ENCODE data around the gene ZWILCH.

Gene ZWILCH

GRCh38 chr15:66474963-66475362, 30.2 kb upstream of the ZWILCH start:
- FAIRE-seq, result no peak
- DNase-seq (ENCODE audit: insufficient read length), result no peak
- TF ChIP-seq POLR2AphosphoS5 (IDR thresholded peaks at IDR 0.05; ENCODE audit: low read depth, low read length) (no peak), TAF1 (IDR thresholded peaks at IDR 0.05; ENCODE audit: borderline replicate concordance, low read depth, low read length) (no peak), POLR2A (IDR thresholded peaks at IDR 0.05; ENCODE audit: low read depth, low read length) (no peak)

GRCh38 chr15:66476535-66476934, 28.6 kb upstream of the ZWILCH start:
- FAIRE-seq, result no peak
- TF ChIP-seq POLR2A (IDR thresholded peaks at IDR 0.05; ENCODE audit: low read depth, low read length), result no peak
- no peak for TF ChIP-seq POLR2AphosphoS5 (IDR thresholded peaks at IDR 0.05; ENCODE audit: low read depth, low read length)
- no peak for TF ChIP-seq TAF1 (IDR thresholded peaks at IDR 0.05; ENCODE audit: borderline replicate concordance, low read depth, low read length)
- DNase-seq (ENCODE audit: insufficient read length), result no peak

- TF ChIP-seq TAF1 (IDR thresholded peaks at IDR 0.05; ENCODE audit: borderline replicate concordance, low read depth, low read length) (no peak), POLR2AphosphoS5 (IDR thresholded peaks at IDR 0.05; ENCODE audit: low read depth, low read length) (no peak), POLR2A (IDR thresholded peaks at IDR 0.05; ENCODE audit: low read depth, low read length) (no peak)
- FAIRE-seq (no peak), DNase-seq (ENCODE audit: insufficient read length) (no peak)
Measured at GRCh38 chr15:66477011-66477410, 28.1 kb upstream of the ZWILCH start.

GRCh38 chr15:66480267-66480666, 24.9 kb upstream of the ZWILCH start:
- TF ChIP-seq POLR2AphosphoS5 (IDR thresholded peaks at IDR 0.05; ENCODE audit: low read depth, low read length) (no peak), POLR2A (IDR thresholded peaks at IDR 0.05; ENCODE audit: low read depth, low read length) (no peak), TAF1 (IDR thresholded peaks at IDR 0.05; ENCODE audit: borderline replicate concordance, low read depth, low read length) (no peak)
- DNase-seq (ENCODE audit: insufficient read length), result no peak

GRCh38 chr15:66481107-66481856, 23.8 kb upstream of the ZWILCH start:
- DNase-seq (ENCODE audit: insufficient read length), result no peak

More at GRCh38 chr15:66480267-66480666, 24.9 kb upstream of the ZWILCH start:
- FAIRE-seq, result no peak

GRCh38 chr15:66482539-66482938, 22.6 kb upstream of the ZWILCH start:
- no peak for DNase-seq (ENCODE audit: insufficient read length)
- FAIRE-seq, result no peak
- TF ChIP-seq TAF1 (IDR thresholded peaks at IDR 0.05; ENCODE audit: borderline replicate concordance, low read depth, low read length), result no peak
- TF ChIP-seq POLR2AphosphoS5 (IDR thresholded peaks at IDR 0.05; ENCODE audit: low read depth, low read length), result no peak
- no peak for TF ChIP-seq POLR2A (IDR thresholded peaks at IDR 0.05; ENCODE audit: low read depth, low read length)

More at GRCh38 chr15:66481107-66481856, 23.8 kb upstream of the ZWILCH start:
- FAIRE-seq, result no peak
- no peak for TF ChIP-seq POLR2AphosphoS5 (IDR thresholded peaks at IDR 0.05; ENCODE audit: low read depth, low read length)
- TF ChIP-seq POLR2A (IDR thresholded peaks at IDR 0.05; ENCODE audit: low read depth, low read length), result no peak

- no peak for TF ChIP-seq POLR2AphosphoS5 (IDR thresholded peaks at IDR 0.05; ENCODE audit: low read depth, low read length)
- no peak for TF ChIP-seq TAF1 (IDR thresholded peaks at IDR 0.05; ENCODE audit: borderline replicate concordance, low read depth, low read length)
- no peak for TF ChIP-seq POLR2A (IDR thresholded peaks at IDR 0.05; ENCODE audit: low read depth, low read length)
- FAIRE-seq (no peak), DNase-seq (ENCODE audit: insufficient read length) (no peak)
Measured at GRCh38 chr15:66483131-66483566, 22.0 kb upstream of the ZWILCH start.

GRCh38 chr15:66484539-66485112, 20.5 kb upstream of the ZWILCH start:
- DNase-seq (ENCODE audit: insufficient read length) (no peak), FAIRE-seq (no peak)
- TF ChIP-seq POLR2A (IDR thresholded peaks at IDR 0.05; ENCODE audit: low read depth, low read length) (no peak), POLR2AphosphoS5 (IDR thresholded peaks at IDR 0.05; ENCODE audit: low read depth, low read length) (no peak), TAF1 (IDR thresholded peaks at IDR 0.05; ENCODE audit: borderline replicate concordance, low read depth, low read length) (no peak)

GRCh38 chr15:66486887-66487286, 18.2 kb upstream of the ZWILCH start:
- no peak for FAIRE-seq
- TF ChIP-seq POLR2AphosphoS5 (IDR thresholded peaks at IDR 0.05; ENCODE audit: low read depth, low read length) (no peak), TAF1 (IDR thresholded peaks at IDR 0.05; ENCODE audit: borderline replicate concordance, low read depth, low read length) (no peak), POLR2A (IDR thresholded peaks at IDR 0.05; ENCODE audit: low read depth, low read length) (no peak)
- no peak for DNase-seq (ENCODE audit: insufficient read length)

- FAIRE-seq (no peak), DNase-seq (ENCODE audit: insufficient read length) (no peak)
- TF ChIP-seq POLR2A (IDR thresholded peaks at IDR 0.05; ENCODE audit: low read depth, low read length) (no peak), TAF1 (IDR thresholded peaks at IDR 0.05; ENCODE audit: borderline replicate concordance, low read depth, low read length) (no peak), POLR2AphosphoS5 (IDR thresholded peaks at IDR 0.05; ENCODE audit: low read depth, low read length) (no peak)
Measured at GRCh38 chr15:66488525-66488924, 16.6 kb upstream of the ZWILCH start.

GRCh38 chr15:66489179-66489791, 15.8 kb upstream of the ZWILCH start:
- DNase-seq (ENCODE audit: insufficient read length), result no peak
- TF ChIP-seq POLR2AphosphoS5 (IDR thresholded peaks at IDR 0.05; ENCODE audit: low read depth, low read length), result no peak
- TF ChIP-seq POLR2A (IDR thresholded peaks at IDR 0.05; ENCODE audit: low read depth, low read length), result no peak
- no peak for TF ChIP-seq TAF1 (IDR thresholded peaks at IDR 0.05; ENCODE audit: borderline replicate concordance, low read depth, low read length)
- FAIRE-seq, result no peak

GRCh38 chr15:66491846-66492245, 13.3 kb upstream of the ZWILCH start:
- TF ChIP-seq POLR2AphosphoS5 (IDR thresholded peaks at IDR 0.05; ENCODE audit: low read depth, low read length) (peak; percentile 60), POLR2A (IDR thresholded peaks at IDR 0.05; ENCODE audit: low read depth, low read length) (0 out of 2 replicates have a peak, but pooled peaks have one; percentile 35), TAF1 (IDR thresholded peaks at IDR 0.05; ENCODE audit: borderline replicate concordance, low read depth, low read length) (no peak)
- DNase-seq (ENCODE audit: insufficient read length) (no peak), FAIRE-seq (no peak)

Measured in GM12892 (cell line).